Measurements from ENCODE around the gene HSD17B3.
"Not testable (repeated sequence)": the region's sequence is repeated elsewhere in the genome, so short reads cannot be mapped to it uniquely, and the experiment has no call there.

Gene HSD17B3

GRCh38 chr9:96305171-96305570 is 3.2 kb upstream of the HSD17B3 start:
- DNase-seq: no peak

- DNase-seq: no peak
Observed at GRCh38 chr9:96304230-96304629, 2.3 kb upstream of the HSD17B3 start.

- no peak for DNase-seq
Observed at GRCh38 chr9:96299823-96300222, 2.2 kb downstream of the HSD17B3 start.

GRCh38 chr9:96294159-96294545 is 7.8 kb downstream of the HSD17B3 start:
- no peak for DNase-seq

- DNase-seq: no peak
Observed at GRCh38 chr9:96293498-96294158, 8.3 kb downstream of the HSD17B3 start.

- no peak for DNase-seq
Observed at GRCh38 chr9:96289392-96289791, 12.6 kb downstream of the HSD17B3 start.

GRCh38 chr9:96281641-96282040 is 20.3 kb downstream of the HSD17B3 start:
- DNase-seq: no peak

- DNase-seq: no peak
Observed at GRCh38 chr9:96279932-96280331, 22.0 kb downstream of the HSD17B3 start.

GRCh38 chr9:96274939-96275338 is 27.0 kb downstream of the HSD17B3 start:
- DNase-seq: no peak

- DNase-seq: no peak
Observed at GRCh38 chr9:96270236-96270744, 31.7 kb downstream of the HSD17B3 start.

GRCh38 chr9:96258967-96259366 is 43.0 kb downstream of the HSD17B3 start:
- DNase-seq: no peak

GRCh38 chr9:96256800-96257199 is 45.2 kb downstream of the HSD17B3 start:
- no peak for DNase-seq

- no peak for DNase-seq
Observed at GRCh38 chr9:96255698-96256097, 46.3 kb downstream of the HSD17B3 start.

- no peak for DNase-seq
Observed at GRCh38 chr9:96253059-96253696, 48.8 kb downstream of the HSD17B3 start.

- DNase-seq: no peak
Observed at GRCh38 chr9:96251451-96251850, 50.5 kb downstream of the HSD17B3 start.

- DNase-seq: no peak
Observed at GRCh38 chr9:96249746-96250145, 52.2 kb downstream of the HSD17B3 start.

- DNase-seq: no peak
Observed at GRCh38 chr9:96246267-96246671, 55.7 kb downstream of the HSD17B3 start.

- DNase-seq: no peak
Observed at GRCh38 chr9:96245399-96245798, 56.6 kb downstream of the HSD17B3 start.

- DNase-seq: no peak
Observed at GRCh38 chr9:96243778-96244177, 58.2 kb downstream of the HSD17B3 start.

- DNase-seq: no peak
Observed at GRCh38 chr9:96242811-96243210, 59.2 kb downstream of the HSD17B3 start.

- DNase-seq: no peak
Observed at GRCh38 chr9:96241391-96241809, 60.6 kb downstream of the HSD17B3 start.

- DNase-seq: no peak
Observed at GRCh38 chr9:96236854-96237550, 65.0 kb downstream of the HSD17B3 start.

GRCh38 chr9:96236337-96236736 is 65.6 kb downstream of the HSD17B3 start:
- DNase-seq: not testable (repeated sequence)

Measured in NCI-H1092 (cell line).